ENCODE measurements around the gene PDE6C.

GRCh38 chr10:93590638-93591037 lies 21.7 kb upstream of the PDE6C start:
- TF ChIP-seq POLR2A (IDR thresholded peaks at IDR 0.05): no peak
- TF ChIP-seq CTCF (IDR thresholded peaks at IDR 0.05): no peak
- TF ChIP-seq POLR2AphosphoS5 (IDR thresholded peaks at IDR 0.05): no peak
